BLaER1 (cell line): ENCODE results near the gene RPS6KA2.

Experiments used
- H3K27ac ChIP-seq: shearing (Covaris generic); formaldehyde crosslinking; 2 replicates; pipeline ENCODE4 v1.8.1; 2022
- H3K27me3 ChIP-seq: shearing (Covaris generic); formaldehyde crosslinking; 2 replicates; pipeline ENCODE4 v1.8.1; 2022
- H3K36me3 ChIP-seq: shearing (Covaris generic); formaldehyde crosslinking; 2 replicates; pipeline ENCODE4 v1.8.1; 2022
- H3K4me1 ChIP-seq: shearing (Covaris generic); formaldehyde crosslinking; 2 replicates; pipeline ENCODE4 v1.8.1; 2022
- H3K4me2 ChIP-seq: shearing (Covaris generic); formaldehyde crosslinking; 2 replicates; pipeline ENCODE4 v1.8.1; 2022
- H3K4me3 ChIP-seq: shearing (Covaris generic); formaldehyde crosslinking; 2 replicates; pipeline ENCODE4 v1.8.1; 2022
- H3K9ac ChIP-seq: shearing (Covaris generic); formaldehyde crosslinking; 2 replicates; pipeline ENCODE4 v1.8.1; 2022
- H3K9me3 ChIP-seq: shearing (Covaris generic); formaldehyde crosslinking; 2 replicates; pipeline ENCODE4 v1.8.1; 2022
- H4K20me1 ChIP-seq: shearing (Covaris generic); formaldehyde crosslinking; 2 replicates; pipeline ENCODE4 v1.8.1; 2022
- Cebpa-rat ChIP-seq: shearing (Covaris generic); IDR thresholded peaks from 2 replicates; pipeline ENCODE4 v1.8.1; 2022

The RPS6KA2 gene

GRCh38 chr6:166563200-166563599 is 63.9 kb downstream of the RPS6KA2 start:
- Histone ChIP-seq H3K27ac (no peak overlapping the region), H3K4me1 (peaks cover 16% of the 10 kb centered on the region), H3K36me3 (no peaks in the 10 kb centered on the region), H3K9ac (no peak overlapping the region), H4K20me1 (no peaks in the 10 kb centered on the region), H3K9me3 (no peaks in the 10 kb centered on the region), H3K4me3 (no peak overlapping the region), H3K4me2 (peak overlapping the region; percentile 57), H3K27me3 (no peaks in the 10 kb centered on the region)
- no peak for TF ChIP-seq Cebpa-rat

GRCh38 chr6:166562726-166563125 is 64.3 kb downstream of the RPS6KA2 start:
- H4K20me1 ChIP-seq = no peaks in the 10 kb centered on the region
- H3K27ac ChIP-seq = no peak overlapping the region
- H3K27me3 ChIP-seq = no peaks in the 10 kb centered on the region
- H3K9ac ChIP-seq = no peak overlapping the region
- H3K4me3 ChIP-seq = no peak overlapping the region
- no peaks in the 10 kb centered on the region for H3K9me3 ChIP-seq
- no peaks in the 10 kb centered on the region for H3K36me3 ChIP-seq
- no peak for TF ChIP-seq Cebpa-rat
- peak overlapping the region; percentile 57; the same call in 1 of the 2 replicates for H3K4me2 ChIP-seq
- H3K4me1 ChIP-seq = peaks cover 16% of the 10 kb centered on the region

- Histone ChIP-seq H3K4me1 (peaks cover 21% of the 10 kb centered on the region), H3K4me2 (no peak overlapping the region), H3K27me3 (no peaks in the 10 kb centered on the region), H3K27ac (no peak overlapping the region), H3K9ac (no peak overlapping the region), H3K9me3 (no peaks in the 10 kb centered on the region), H3K36me3 (no peaks in the 10 kb centered on the region), H4K20me1 (no peaks in the 10 kb centered on the region), H3K4me3 (no peak overlapping the region)
- no peak for TF ChIP-seq Cebpa-rat
Measured at GRCh38 chr6:166561771-166562359, 65.2 kb downstream of the RPS6KA2 start.

GRCh38 chr6:166560222-166560621 is 66.8 kb downstream of the RPS6KA2 start:
- Histone ChIP-seq H3K36me3 (no peaks in the 10 kb centered on the region), H3K9ac (no peak overlapping the region), H3K4me1 (peaks cover 22% of the 10 kb centered on the region), H3K27ac (no peak overlapping the region), H3K9me3 (no peaks in the 10 kb centered on the region), H3K27me3 (no peaks in the 10 kb centered on the region), H3K4me3 (no peak overlapping the region), H4K20me1 (no peaks in the 10 kb centered on the region), H3K4me2 (no peak overlapping the region)
- no peak for TF ChIP-seq Cebpa-rat

GRCh38 chr6:166559662-166560061 is 67.4 kb downstream of the RPS6KA2 start:
- Histone ChIP-seq H3K4me1 (peaks cover 22% of the 10 kb centered on the region), H4K20me1 (no peaks in the 10 kb centered on the region), H3K4me3 (no peak overlapping the region), H3K4me2 (no peak overlapping the region), H3K27ac (no peak overlapping the region), H3K9me3 (no peaks in the 10 kb centered on the region), H3K9ac (no peak overlapping the region), H3K36me3 (no peaks in the 10 kb centered on the region), H3K27me3 (no peaks in the 10 kb centered on the region)
- TF ChIP-seq Cebpa-rat = no peak

GRCh38 chr6:166559211-166559610 is 67.8 kb downstream of the RPS6KA2 start:
- H3K4me2 ChIP-seq = no peak overlapping the region
- no peak overlapping the region for H3K27ac ChIP-seq
- no peak for TF ChIP-seq Cebpa-rat
- H3K4me3 ChIP-seq = no peak overlapping the region
- no peak overlapping the region for H3K9ac ChIP-seq
- no peaks in the 10 kb centered on the region for H3K9me3 ChIP-seq
- H3K27me3 ChIP-seq = no peaks in the 10 kb centered on the region
- peaks cover 19% of the 10 kb centered on the region for H3K4me1 ChIP-seq
- no peaks in the 10 kb centered on the region for H3K36me3 ChIP-seq
- no peaks in the 10 kb centered on the region for H4K20me1 ChIP-seq

GRCh38 chr6:166558156-166559005 is 68.7 kb downstream of the RPS6KA2 start:
- no peak overlapping the region for H3K9ac ChIP-seq
- H4K20me1 ChIP-seq = no peaks in the 10 kb centered on the region
- H3K27ac ChIP-seq = no peak overlapping the region
- TF ChIP-seq Cebpa-rat = no peak
- peaks cover 11% of the 10 kb centered on the region for H3K4me1 ChIP-seq
- no peak overlapping the region for H3K4me3 ChIP-seq
- no peaks in the 10 kb centered on the region for H3K36me3 ChIP-seq
- H3K4me2 ChIP-seq = no peak overlapping the region
- H3K27me3 ChIP-seq = no peaks in the 10 kb centered on the region
- H3K9me3 ChIP-seq = no peaks in the 10 kb centered on the region

GRCh38 chr6:166556863-166557322 is 70.2 kb downstream of the RPS6KA2 start:
- Histone ChIP-seq H4K20me1 (no peaks in the 10 kb centered on the region), H3K4me1 (peaks cover 20% of the 10 kb centered on the region), H3K27me3 (no peaks in the 10 kb centered on the region), H3K27ac (no peak overlapping the region), H3K9ac (no peak overlapping the region), H3K4me3 (no peak overlapping the region), H3K9me3 (no peaks in the 10 kb centered on the region), H3K36me3 (no peaks in the 10 kb centered on the region), H3K4me2 (no peak overlapping the region)
- TF ChIP-seq Cebpa-rat = no peak

GRCh38 chr6:166556336-166556735 is 70.7 kb downstream of the RPS6KA2 start:
- Histone ChIP-seq H3K36me3 (no peaks in the 10 kb centered on the region), H3K4me2 (no peak overlapping the region), H4K20me1 (no peaks in the 10 kb centered on the region), H3K4me1 (peaks cover 20% of the 10 kb centered on the region), H3K4me3 (no peak overlapping the region), H3K9ac (no peak overlapping the region), H3K27ac (no peak overlapping the region), H3K27me3 (no peaks in the 10 kb centered on the region), H3K9me3 (no peaks in the 10 kb centered on the region)
- TF ChIP-seq Cebpa-rat = no peak

- H3K9ac ChIP-seq = no peak overlapping the region
- no peaks in the 10 kb centered on the region for H3K27me3 ChIP-seq
- no peak overlapping the region for H3K27ac ChIP-seq
- peaks cover 20% of the 10 kb centered on the region for H3K4me1 ChIP-seq
- H3K9me3 ChIP-seq = peaks cover 6% of the 10 kb centered on the region; the same call in 1 of the 2 replicates
- no peaks in the 10 kb centered on the region for H4K20me1 ChIP-seq
- TF ChIP-seq Cebpa-rat = no peak
- no peak overlapping the region for H3K4me2 ChIP-seq
- H3K4me3 ChIP-seq = no peak overlapping the region
- H3K36me3 ChIP-seq = no peaks in the 10 kb centered on the region
Measured at GRCh38 chr6:166555086-166555485, 72.0 kb downstream of the RPS6KA2 start.
